ENCODE measurements around the gene FILIP1L. TPM values are rescaled to one million over a fixed set of nuclear protein-coding genes. Genes with fewer than 3 reads are reported as not detected.

FILIP1L gene
- polyA plus RNA-seq, 1 donor, result 36.3 TPM

- WGBS (ENCODE audit: insufficient coverage, low lambda C conversion rate), result no CpG with 5 or more reads among the region's 1 CpG
- H3K9me3 ChIP-seq (ENCODE audit: control insufficient read depth, low read depth, low read length), result no peaks in the 10 kb centered on the region
- H3K4me1 ChIP-seq (ENCODE audit: control insufficient read depth, insufficient read depth, low read length), result peaks cover 5% of the 10 kb centered on the region
- no peaks in the 10 kb centered on the region for H3K36me3 ChIP-seq (ENCODE audit: control insufficient read depth, insufficient read depth, low read length)
- no peak overlapping the region for H3K27ac ChIP-seq (ENCODE audit: low read length)
- peak in 1 of 2 donors; percentile 41 for DNase-seq
- H3K4me3 ChIP-seq (ENCODE audit: low read length), result no peak overlapping the region
- no peaks in the 10 kb centered on the region for H3K27me3 ChIP-seq (ENCODE audit: control insufficient read depth, insufficient read depth, low read length)
Observed at GRCh38 chr3:99837715-99838114, 276.6 kb downstream of the FILIP1L start.

GRCh38 chr3:99836681-99837080, 277.6 kb downstream of the FILIP1L start:
- Histone ChIP-seq H3K9me3 (ENCODE audit: control insufficient read depth, low read depth, low read length) (no peaks in the 10 kb centered on the region), H3K36me3 (ENCODE audit: control insufficient read depth, insufficient read depth, low read length) (no peaks in the 10 kb centered on the region), H3K4me1 (ENCODE audit: control insufficient read depth, insufficient read depth, low read length) (peaks cover 5% of the 10 kb centered on the region), H3K27me3 (ENCODE audit: control insufficient read depth, insufficient read depth, low read length) (no peaks in the 10 kb centered on the region), H3K4me3 (ENCODE audit: low read length) (no peak overlapping the region), H3K27ac (ENCODE audit: low read length) (no peak overlapping the region)
- 94% methylated on average over 3 of the region's 3 CpGs for WGBS (ENCODE audit: insufficient coverage, low lambda C conversion rate)
- DNase-seq, result no peak

- Histone ChIP-seq H3K4me1 (ENCODE audit: control insufficient read depth, insufficient read depth, low read length) (peaks cover 5% of the 10 kb centered on the region), H3K4me3 (ENCODE audit: low read length) (no peak overlapping the region), H3K27ac (ENCODE audit: low read length) (no peak overlapping the region), H3K9me3 (ENCODE audit: control insufficient read depth, low read depth, low read length) (no peaks in the 10 kb centered on the region), H3K27me3 (ENCODE audit: control insufficient read depth, insufficient read depth, low read length) (no peaks in the 10 kb centered on the region), H3K36me3 (ENCODE audit: control insufficient read depth, insufficient read depth, low read length) (no peaks in the 10 kb centered on the region)
- WGBS (ENCODE audit: insufficient coverage, low lambda C conversion rate), result 100% methylated on average over 1 of the region's 2 CpGs
- DNase-seq, result no peak
Observed at GRCh38 chr3:99834211-99834957, 279.9 kb downstream of the FILIP1L start.

GRCh38 chr3:99833617-99834205, 280.6 kb downstream of the FILIP1L start:
- Histone ChIP-seq H3K36me3 (ENCODE audit: control insufficient read depth, insufficient read depth, low read length) (no peaks in the 10 kb centered on the region), H3K4me1 (ENCODE audit: control insufficient read depth, insufficient read depth, low read length) (peaks cover 5% of the 10 kb centered on the region), H3K4me3 (ENCODE audit: low read length) (no peak overlapping the region), H3K27me3 (ENCODE audit: control insufficient read depth, insufficient read depth, low read length) (no peaks in the 10 kb centered on the region), H3K27ac (ENCODE audit: low read length) (no peak overlapping the region), H3K9me3 (ENCODE audit: control insufficient read depth, low read depth, low read length) (no peaks in the 10 kb centered on the region)
- no CpG with 5 or more reads among the region's 4 CpGs for WGBS (ENCODE audit: insufficient coverage, low lambda C conversion rate)
- DNase-seq, result no peak

- Histone ChIP-seq H3K27ac (ENCODE audit: low read length) (no peak overlapping the region), H3K9me3 (ENCODE audit: control insufficient read depth, low read depth, low read length) (no peaks in the 10 kb centered on the region), H3K36me3 (ENCODE audit: control insufficient read depth, insufficient read depth, low read length) (no peaks in the 10 kb centered on the region), H3K4me1 (ENCODE audit: control insufficient read depth, insufficient read depth, low read length) (no peaks in the 10 kb centered on the region), H3K4me3 (ENCODE audit: low read length) (no peak overlapping the region), H3K27me3 (ENCODE audit: control insufficient read depth, insufficient read depth, low read length) (no peaks in the 10 kb centered on the region)
- DNase-seq, result no peak
- no CpG with 5 or more reads among the region's 3 CpGs for whole genome bisulfite sequencing (ENCODE audit: insufficient coverage, low lambda C conversion rate)
Observed at GRCh38 chr3:99829844-99830243, 284.5 kb downstream of the FILIP1L start.

DNA sequence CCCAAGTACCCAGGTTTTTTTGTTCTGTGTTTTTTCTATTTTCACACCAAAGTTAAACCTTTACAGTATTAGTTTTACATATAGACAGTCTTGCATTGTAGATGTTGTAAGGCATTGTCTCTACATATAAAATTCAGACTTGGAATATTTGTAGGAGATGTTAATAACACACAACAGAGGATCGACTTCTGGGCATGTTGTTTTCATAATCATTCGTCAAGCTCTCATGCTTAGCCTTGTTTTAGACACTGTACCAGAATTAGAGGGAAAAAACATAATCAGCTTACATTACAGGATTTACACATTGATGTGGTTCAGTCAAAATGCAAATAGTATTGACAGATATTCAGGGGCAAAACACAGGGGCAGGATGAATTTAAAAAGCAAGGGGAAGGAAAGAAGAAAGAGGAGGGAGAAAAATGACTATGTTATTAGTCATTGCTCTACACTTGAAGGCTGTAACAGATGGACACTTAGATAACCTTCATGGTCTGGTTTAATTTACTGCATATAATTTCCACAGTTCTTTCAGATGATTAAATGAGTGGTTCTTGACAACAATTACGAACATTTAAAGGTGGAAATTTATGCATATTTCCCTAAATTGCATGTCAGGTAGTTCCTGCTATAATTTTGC, 289.2 kb downstream of the FILIP1L start:
- DNase-seq, result no peak
- Histone ChIP-seq H3K4me3 (ENCODE audit: low read length) (no peak overlapping the region), H3K36me3 (ENCODE audit: control insufficient read depth, insufficient read depth, low read length) (no peaks in the 10 kb centered on the region), H3K27me3 (ENCODE audit: control insufficient read depth, insufficient read depth, low read length) (no peaks in the 10 kb centered on the region), H3K27ac (ENCODE audit: low read length) (no peak overlapping the region), H3K9me3 (ENCODE audit: control insufficient read depth, low read depth, low read length) (no peaks in the 10 kb centered on the region), H3K4me1 (ENCODE audit: control insufficient read depth, insufficient read depth, low read length) (no peaks in the 10 kb centered on the region)
- WGBS (ENCODE audit: insufficient coverage, low lambda C conversion rate), result no CpG with 5 or more reads among the region's 3 CpGs

GRCh38 chr3:99823723-99824711, 290.3 kb downstream of the FILIP1L start:
- H3K27ac ChIP-seq (ENCODE audit: low read length), result no peak overlapping the region
- 61% methylated on average over 2 of the region's 14 CpGs for WGBS (ENCODE audit: insufficient coverage, low lambda C conversion rate)

GRCh38 chr3:99818818-99819217, 295.5 kb downstream of the FILIP1L start:
- Histone ChIP-seq H3K36me3 (ENCODE audit: control insufficient read depth, insufficient read depth, low read length) (no peaks in the 10 kb centered on the region), H3K27ac (ENCODE audit: low read length) (no peak overlapping the region), H3K9me3 (ENCODE audit: control insufficient read depth, low read depth, low read length) (no peaks in the 10 kb centered on the region), H3K4me3 (ENCODE audit: low read length) (no peak overlapping the region), H3K27me3 (ENCODE audit: control insufficient read depth, insufficient read depth, low read length) (no peaks in the 10 kb centered on the region), H3K4me1 (ENCODE audit: control insufficient read depth, insufficient read depth, low read length) (peaks cover 3% of the 10 kb centered on the region)
- WGBS (ENCODE audit: insufficient coverage, low lambda C conversion rate), result no CpG with 5 or more reads among the region's 2 CpGs
- no peak for DNase-seq

More at GRCh38 chr3:99823723-99824711, 290.3 kb downstream of the FILIP1L start:
- H3K4me3 ChIP-seq (ENCODE audit: low read length), result no peak overlapping the region
- no peaks in the 10 kb centered on the region for H3K9me3 ChIP-seq (ENCODE audit: control insufficient read depth, low read depth, low read length)
- DNase-seq, result no peak
- H3K27me3 ChIP-seq (ENCODE audit: control insufficient read depth, insufficient read depth, low read length), result no peaks in the 10 kb centered on the region
- H3K4me1 ChIP-seq (ENCODE audit: control insufficient read depth, insufficient read depth, low read length), result no peaks in the 10 kb centered on the region
- H3K36me3 ChIP-seq (ENCODE audit: control insufficient read depth, insufficient read depth, low read length), result no peaks in the 10 kb centered on the region

- no CpG with 5 or more reads among the region's 60 CpGs for WGBS (ENCODE audit: insufficient coverage, low lambda C conversion rate)
- H3K27me3 ChIP-seq (ENCODE audit: control insufficient read depth, insufficient read depth, low read length), result no peaks in the 10 kb centered on the region
- H3K27ac ChIP-seq (ENCODE audit: low read length), result peak within 1 kb of the TSS; percentile 90
- H3K36me3 ChIP-seq (ENCODE audit: control insufficient read depth, insufficient read depth, low read length), result no peaks in the 10 kb centered on the region
- DNase-seq, result peak; percentile 90 to 97
- H3K9me3 ChIP-seq (ENCODE audit: control insufficient read depth, low read depth, low read length), result no peaks in the 10 kb centered on the region
- peak within 1 kb of the TSS; percentile 79 for H3K4me3 ChIP-seq (ENCODE audit: low read length)
- H3K4me1 ChIP-seq (ENCODE audit: control insufficient read depth, insufficient read depth, low read length), result peaks cover 3% of the 10 kb centered on the region
Observed at GRCh38 chr3:99817437-99818240, 296.7 kb downstream of the FILIP1L start, which contains the start of gene CMSS1. TSS of gene CMSS1 (plus strand) at chr3:99817862.

All from large intestine (tissue), 3 donors.